NCI-H446 (cell line): ENCODE data around the gene VAV2.
"Not testable (repeated sequence)": the region's sequence is repeated elsewhere in the genome, so short reads cannot be mapped to it uniquely, and the experiment has no call there.

Source experiments
- DNase-seq, 2 experiments: peaks; one replicate each; lab custom pipeline; 2025; lab: John Stamatoyannopoulos, UW

Gene VAV2

DNA sequence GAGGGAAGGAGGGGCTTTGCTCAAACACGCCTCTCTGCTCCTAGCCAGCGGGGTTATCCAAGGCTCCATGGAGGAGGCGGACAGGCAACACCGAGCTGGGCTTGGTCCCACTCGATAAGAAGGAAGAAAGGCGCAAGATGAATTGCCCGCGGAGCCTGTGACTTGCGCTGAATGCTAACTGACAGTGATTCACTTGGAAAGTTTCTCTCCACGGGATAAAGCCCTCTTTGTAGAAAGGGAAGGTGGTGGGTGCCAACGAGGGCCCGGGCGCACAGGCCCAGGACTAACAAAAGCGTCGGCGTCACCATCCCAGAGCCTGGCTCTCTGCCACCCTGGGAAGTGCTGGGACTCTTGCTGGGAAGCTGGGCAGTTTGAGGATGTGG lies 76.0 kb downstream of the VAV2 start:
- DNase-seq = no peak

DNA sequence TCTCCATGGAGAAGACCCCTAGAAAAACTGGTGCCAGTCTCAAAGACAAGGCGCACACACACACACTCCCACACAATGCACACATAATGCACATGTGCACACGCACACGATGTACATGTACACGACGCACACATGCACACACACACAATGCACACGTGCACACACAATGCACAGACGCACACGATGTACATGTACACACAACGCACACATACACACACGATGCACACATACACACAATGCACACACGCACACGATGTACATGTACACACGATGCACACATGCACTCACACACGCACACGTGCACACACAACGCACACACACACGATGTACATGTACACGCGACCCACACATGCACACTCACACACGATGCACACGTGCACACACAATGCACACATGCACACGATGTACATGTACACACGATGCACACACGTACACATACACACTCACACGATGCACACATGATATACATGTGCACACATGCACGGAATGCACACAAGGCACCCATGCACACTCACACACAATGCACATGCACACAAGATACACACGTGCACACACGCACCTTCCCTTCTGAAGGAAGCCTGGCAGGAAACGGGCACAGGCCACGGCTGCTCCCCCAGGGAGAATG lies 76.5 kb downstream of the VAV2 start:
- DNase-seq = no peak

DNA sequence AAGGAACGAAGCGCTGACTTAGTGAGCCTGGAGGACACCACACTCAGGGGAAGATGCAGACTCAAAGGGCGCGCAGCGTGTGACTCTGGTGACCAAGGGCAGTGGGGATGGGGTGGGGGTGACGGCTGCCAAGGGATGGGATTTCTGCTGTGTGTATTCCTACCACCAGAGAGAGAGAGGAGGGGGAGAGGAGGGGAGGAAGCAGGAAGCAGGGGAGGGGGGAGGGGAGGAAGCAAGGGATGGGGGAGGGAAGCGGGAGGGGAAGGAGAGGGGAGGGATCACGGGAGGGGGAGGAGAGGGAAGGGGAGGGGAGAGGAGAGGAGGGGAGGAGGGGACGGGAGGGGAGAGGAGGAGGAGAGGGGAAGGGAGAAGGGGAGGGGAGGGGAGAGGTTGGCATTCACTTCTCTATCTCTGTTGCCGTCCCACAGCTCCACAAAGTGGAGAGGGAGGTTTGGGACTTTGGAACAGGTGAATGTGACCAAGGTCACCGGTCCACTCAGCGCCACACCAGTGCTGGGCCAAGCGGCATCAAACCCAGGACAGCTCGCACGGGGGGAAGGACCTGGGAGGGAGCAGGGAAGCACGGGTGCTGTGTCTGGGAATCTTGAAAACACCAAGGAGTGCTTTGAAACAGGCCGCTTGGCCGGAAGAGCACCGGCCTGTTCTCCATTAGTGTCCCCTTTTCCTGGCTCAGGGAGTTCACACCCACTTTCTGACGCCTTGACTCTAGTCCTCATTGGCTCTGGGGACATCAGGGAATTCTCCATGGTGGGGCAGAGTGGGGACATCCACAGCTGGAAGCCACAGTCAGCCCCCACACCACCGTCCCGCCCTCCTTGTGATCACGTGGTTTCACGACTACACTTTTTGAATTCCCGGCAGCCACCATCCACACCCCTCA lies 77.4 kb downstream of the VAV2 start:
- no peak for DNase-seq

DNA sequence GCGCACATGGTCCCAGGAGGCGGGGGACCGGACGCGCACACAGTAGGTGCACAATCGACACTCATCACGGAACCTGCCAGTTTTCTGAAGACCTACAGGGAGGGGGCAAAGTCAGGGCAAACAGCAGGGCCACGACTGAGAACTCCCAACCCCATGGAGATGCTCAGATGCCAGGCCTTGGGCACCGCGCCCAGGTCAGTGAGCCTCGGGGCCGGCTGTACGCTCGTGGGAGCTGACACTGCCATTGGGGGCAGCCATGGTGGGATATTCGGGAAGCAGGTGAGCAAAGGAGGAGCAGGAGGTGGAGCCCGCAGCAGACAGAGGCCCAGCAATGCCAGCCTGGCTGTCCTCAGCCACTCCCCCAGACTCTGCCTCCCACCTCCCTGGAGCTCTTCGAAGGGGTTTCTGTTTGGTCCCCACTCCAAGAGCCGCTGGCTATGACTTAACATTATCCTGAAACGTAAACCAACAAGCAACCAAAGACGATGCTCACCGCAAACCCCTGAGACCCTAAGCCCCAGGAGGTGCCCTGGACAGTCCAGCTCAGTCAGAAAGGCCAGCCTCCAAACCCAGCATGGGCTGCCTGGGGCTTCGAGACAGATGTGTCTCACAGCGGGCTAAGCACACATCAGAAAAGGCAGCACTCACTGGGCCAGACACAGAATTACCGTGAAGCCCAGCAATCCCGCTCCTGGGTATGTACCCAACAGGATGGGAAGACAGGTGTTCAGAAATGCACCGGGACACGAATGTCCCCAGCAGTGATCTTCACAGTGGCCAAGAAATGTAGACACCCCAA lies 78.4 kb downstream of the VAV2 start:
- no peak for DNase-seq

DNA sequence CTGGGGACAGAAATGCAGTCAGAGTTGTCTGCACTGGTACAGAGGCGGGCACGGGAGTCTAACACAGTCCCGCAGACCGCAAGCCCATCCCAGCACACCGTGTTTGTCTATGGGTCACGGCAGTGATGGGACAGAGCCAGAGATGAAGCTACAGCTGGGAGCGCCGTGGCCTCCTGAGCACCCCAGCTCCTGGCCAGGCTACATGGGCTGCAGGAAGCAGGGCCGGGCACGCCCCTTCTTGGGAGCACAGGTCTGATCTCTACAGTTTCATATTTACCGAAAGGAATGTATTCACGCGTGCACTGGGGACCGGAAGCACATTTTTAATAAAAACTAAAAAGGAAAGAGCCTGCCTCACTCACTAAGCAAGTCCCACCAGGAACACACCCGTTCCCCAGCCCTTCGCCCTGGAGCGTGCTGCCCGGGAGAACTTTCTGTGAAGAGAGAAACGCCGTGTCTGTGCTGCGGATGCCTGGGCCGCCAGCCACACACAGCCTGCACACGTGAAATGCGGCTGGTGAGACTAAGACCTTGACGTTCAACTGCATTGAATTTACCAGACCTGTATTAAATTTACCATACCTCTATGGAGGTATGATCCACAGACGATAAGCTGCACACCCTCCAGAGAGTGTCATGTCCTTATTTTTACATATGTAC lies 81.1 kb downstream of the VAV2 start:
- DNase-seq = no peak

DNA sequence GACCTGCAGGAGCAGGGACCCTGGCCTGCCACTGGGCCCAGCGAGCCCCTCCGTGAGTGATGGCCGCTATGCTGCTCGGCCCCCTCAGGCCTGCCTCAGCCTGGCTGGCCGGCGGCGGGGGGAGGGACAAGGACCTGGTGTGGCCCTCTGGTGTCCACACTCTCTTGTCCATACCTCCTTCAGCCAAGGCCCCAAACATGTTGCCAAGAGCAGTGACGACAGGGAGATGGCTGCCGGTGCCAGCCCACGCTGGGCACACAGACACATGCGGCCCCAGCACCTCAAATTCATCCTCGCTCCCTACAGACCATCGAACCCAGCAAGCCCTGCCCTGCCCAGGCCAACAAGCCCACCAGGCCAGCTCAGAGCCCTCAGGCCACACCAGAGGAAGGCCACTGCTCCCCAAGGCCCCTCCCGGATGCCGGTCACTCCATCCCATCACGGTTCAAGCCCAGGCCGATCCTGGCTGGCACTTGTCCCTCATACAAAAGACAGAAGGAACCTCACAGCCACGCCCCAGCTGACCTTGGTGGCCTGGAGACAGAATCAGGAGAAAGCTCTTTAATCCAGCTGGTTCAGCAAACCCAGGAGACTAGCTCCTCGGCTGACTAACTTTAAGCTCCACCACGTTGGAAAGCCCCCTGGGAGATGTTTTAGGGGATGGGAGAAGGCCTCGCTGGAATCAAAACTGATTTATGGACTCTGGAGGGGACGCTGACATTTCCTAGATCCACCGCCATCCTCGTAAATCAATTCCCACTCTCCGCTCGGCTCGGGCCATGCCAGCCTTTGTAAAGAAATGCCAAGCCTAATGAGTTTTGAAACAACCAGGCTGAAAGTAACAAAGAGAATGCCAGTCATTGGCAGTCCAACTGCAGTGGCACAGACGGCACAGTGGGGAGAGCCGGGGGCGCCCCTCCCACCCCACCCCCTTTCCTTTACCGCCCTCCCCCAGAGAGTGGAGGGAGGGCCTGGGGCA lies 84.9 kb downstream of the VAV2 start:
- no peak for DNase-seq

DNA sequence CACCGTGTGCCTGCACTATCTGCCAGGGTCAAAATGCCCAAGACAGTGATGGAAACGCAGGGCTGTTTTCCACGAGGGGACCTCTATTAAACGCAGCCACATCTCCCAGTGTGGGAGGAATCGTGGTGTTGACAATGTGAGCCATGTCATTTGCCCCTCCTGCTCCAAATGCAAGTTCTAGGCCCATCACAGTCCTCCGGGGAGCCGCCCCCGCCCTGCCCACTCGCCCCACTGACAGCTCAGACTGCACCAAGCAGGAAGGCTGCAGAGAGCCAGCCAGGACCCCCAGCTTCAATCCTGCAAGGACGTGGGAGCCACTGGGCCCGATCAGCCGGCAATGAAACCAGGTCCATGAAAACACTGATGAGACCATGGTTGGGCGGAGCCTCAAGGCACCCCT lies 85.9 kb downstream of the VAV2 start:
- DNase-seq = no peak

DNA sequence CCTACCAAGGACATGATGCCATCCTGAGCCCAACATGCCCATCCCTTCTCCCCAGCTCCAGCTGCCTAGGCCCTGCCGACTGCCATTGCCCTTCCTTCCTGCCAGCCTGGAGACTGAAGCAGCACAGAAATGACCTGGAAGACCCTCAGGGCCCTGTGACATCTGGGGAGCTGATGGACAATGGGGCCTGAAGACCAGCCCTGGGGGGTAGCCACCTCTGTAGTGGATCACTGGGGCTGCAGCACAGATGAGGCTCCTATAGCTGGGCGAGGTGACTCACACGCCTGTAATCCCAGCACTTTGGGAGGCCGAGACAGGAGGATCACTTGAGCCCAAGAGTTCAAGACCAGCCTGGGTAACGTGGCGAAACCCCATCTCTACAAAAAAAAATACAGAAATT lies 86.6 kb downstream of the VAV2 start:
- DNase-seq = no peak

DNA sequence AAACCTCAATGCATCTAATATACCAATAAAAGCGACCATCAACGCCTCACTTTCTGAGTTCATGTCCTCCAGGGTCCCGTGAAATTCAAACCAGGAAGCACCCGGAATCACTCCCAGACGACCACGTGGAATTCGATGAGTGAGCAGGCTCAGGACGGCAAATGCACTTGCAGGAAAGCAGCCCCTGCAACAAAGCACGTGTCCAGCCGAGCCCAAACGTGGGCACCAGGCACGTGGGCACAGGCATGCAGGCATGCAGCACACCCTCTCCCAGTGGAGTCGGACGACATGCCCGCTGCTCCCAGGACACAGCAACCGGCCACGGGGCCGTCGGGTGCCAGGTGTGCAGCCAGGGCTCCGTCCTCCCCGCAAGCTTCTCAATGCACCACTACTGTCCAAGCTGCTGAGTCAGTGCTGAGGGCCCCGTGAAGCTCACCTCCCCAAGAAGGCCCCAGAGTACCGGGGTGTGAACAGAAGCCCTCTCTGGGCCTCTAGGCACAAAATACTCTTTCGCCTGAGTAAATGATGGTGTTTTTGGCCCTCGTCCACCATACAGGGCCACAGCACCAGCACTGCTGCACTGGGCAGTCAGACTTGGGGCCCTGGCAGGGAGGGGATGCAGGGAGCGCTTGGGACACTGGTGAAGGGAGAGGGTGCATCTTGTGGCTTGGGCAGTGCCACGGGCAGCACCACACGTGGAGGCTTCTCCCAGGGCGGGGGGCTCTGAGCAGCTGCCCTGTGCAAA lies 87.6 kb downstream of the VAV2 start:
- no peak for DNase-seq

DNA sequence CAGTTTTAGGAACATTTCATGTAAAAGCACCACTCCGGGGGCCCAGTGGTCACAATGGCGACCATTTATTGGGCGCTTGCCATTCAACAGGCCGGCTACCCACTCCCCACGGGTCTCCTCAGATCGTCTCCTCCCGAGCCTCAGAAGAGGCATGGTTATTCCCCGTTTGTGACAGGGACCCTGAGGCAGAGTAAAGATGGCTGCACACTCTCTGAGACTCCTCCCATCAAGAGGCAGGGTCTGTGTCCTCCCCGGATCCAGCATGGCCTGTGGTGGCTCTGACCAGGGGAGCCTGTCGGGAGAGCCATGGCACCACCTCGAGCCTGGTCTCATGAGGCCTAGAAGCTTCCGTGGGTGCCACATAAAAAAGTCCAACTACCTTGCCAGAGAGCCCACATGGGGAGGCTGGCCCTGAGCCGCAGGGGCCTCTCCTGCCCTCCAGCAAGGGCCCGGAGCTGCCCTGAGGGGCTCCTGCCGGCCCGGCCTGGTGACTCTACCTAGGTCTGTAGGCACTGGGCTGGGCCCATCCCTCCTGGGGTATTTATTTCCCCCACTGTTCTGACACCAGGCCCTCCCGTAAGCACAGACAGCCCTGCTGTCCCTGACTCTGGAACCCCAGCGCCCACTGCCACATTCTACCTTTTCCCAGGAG lies 90.8 kb downstream of the VAV2 start:
- DNase-seq = no peak

DNA sequence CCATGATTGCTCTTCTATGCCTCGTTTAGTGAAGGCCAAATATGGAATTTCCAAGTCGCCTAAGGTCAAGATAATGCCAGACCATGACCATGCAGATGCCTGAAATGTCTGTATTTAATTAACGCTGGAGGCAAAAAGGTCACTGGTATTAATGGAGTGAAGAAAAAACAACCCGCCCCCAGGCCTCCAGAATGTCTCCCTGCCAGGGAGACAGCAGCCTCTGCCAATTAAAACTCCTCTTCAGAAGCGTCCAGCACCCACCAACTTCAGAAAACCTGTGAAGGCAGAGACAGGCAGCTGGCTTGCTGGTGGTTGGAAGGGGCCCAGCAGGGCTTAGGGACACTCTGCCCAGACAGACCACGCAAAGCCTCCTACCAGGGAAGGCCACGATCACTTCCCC lies 94.4 kb downstream of the VAV2 start:
- DNase-seq = no peak

DNA sequence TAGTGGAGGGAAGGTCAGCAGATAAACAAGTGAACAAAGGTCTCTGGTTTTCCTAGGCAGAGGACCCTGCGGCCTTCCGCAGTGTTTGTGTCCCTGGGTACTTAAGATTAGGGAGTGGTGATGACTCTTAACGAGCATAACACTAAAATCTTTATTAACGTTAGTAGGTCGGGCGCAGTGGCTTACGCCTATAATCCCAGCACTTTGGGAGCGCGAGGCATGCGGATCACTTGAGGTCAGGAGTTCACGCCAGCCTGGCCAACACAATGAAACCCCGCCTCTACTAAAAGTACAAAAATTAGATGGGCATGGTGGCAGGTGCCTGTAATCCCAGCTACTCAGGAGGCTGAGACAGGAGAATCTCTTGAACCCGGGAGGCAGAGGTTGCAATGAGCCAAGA lies 96.1 kb downstream of the VAV2 start:
- not testable (repeated sequence) for DNase-seq

DNA sequence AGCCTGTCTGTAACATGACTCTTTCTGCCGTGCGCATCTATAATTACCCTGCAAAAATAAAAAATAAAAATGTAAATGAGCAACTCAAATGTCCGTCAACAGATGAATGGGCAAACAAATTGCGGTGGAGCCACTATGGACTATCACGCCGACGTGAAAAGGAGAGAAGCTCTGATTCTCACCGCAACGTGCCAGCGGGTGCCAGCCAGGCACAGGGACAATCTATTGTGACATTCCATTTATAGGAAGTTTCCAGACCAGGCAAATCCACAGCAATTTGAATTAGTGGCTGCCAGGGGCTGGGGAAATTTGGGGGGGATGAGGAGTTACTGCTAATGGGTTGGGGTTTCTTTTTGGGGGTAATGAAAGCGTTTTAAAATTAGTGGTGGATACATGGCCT lies 96.8 kb downstream of the VAV2 start:
- no peak for DNase-seq

DNA sequence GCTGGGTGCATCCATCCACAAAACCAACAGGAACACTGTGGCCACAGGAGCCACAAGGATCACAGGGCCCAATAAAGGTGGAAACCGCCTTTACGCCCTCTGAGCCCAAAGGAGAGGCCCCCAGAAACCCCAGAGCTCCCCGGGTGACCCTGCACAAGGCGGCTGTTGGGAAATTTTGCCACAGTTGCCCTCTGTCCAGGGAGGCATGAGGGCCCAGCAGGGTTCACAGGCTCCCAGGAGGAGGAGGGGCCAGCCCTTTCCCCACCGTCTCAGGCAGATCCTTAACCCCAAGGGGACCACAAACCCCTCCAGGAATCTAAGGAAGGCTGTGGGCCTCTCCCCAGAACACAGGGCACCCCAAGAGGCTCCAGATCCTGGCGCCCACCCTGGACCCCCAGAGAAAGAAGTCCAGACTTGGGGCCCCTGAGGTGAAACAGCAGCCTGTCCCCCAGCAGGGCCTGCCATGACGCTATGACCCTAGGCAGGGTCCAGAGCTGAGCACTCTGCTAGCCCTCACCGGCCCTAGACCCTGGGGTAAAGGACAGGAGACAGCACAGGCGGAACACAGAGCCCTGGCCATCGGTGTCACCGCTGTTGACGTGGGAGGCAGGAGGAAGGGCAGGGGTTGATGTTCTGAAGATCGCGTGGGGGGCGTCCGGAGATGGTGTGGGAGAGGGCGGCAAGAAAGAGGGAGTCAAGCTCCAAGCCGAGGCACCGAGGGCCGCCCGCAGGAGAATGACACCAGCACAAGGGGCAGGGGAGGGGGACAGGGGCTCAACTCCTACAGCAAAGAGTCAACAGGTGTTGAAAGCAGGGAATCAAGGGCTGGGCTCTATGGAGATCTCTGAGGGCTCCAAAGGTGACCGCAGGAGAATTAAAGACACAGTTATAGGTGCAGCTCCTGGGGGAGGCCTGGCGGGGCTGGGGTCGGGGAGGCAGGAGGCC lies 97.5 kb downstream of the VAV2 start:
- no peak for DNase-seq

DNA sequence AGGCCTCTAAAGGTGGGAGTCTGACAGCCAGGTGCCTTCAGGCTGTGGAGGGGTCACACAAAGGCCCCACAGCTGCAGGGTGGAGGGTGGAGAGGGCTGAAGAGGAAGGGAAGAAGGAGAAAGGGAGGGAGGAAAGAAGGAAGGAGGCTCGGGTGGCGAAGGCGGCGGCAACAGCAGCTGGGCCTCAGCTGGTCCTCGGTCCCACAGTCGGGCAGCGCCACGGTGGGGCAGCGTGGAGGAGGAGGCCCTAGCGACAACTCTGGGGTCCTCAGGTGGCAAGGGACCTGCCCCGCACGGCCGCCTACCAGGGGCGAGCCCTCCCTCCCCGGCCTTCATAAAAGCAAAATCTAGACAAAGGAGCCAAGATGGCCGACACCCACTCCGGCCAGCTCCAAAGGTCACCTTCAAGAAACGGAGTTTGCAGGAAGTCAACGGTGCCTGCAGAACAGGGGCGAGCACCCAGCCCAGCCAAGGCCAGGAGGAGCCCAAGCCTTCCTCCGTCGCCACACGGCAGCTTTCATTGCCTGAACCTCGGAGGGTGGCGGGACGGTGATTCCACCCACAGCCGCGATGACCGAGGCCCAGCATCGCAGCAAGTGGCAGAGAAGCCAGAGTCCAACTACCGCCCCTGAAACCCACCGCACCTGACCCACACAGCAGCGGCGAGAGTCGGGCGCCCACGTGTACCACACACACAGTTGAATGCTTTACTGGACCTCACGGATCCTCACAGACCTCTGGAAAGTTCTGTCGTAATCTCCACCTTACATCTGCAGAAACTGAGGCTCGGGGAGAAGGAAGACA lies 98.7 kb downstream of the VAV2 start:
- DNase-seq = no peak

DNA sequence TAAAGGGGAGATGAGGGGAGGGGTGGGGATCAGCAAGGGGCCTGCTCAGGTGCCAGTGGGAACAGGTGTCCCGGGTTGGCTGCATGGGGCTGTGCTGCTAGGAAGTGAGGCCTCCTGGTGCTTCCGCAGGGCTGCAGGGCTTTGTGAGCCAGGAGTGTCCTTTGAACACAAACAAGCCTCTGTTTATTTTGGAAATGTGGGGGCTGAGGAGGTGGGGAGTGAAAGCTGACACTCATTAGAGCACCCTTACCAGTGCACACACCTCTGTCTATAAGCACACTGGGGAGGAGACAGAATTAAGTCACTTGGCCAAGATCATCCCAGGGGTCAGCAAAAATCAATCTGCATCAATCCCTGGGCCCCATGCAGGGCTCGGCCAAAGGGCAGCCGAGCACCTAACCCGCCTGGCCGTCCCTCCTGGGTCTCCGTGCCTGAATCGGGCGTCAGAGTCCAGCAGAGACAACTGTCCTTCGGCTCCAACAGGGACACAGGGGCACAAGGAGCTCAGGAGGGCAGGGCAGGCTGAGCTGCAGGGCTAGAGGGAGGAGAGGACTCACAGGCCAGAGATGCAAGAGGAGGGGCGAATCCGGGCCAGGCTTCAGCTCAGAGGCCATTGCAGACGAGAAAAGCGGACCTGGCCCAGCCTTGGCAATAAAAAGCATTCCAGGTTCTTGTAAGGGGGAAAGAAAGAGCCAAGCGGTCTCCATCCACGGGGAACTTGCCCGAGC lies 99.8 kb downstream of the VAV2 start:
- DNase-seq = no peak

DNA sequence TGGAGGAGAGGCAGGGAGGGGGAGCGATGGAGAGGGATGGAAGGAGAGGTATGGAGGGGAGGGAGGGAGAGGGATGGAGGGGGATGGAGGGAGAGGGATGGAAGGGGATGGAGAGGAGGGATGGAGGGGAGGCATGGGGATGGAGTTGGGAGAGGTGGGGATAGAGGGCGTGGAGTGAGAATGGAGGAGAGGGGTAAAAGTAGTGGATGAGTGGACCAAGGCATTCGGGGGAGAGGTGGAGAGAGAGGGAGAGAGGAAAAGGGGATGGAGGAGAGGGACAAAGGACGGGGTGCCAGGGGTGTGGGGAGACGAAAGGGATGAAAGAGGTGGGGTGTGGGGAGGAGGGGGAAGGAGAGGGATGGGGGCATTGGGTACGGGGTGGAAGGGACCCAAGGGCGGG lies 100.4 kb downstream of the VAV2 start:
- no peak for DNase-seq
